Measurements from ENCODE around the gene AKR1E2.
A peak's percentile ranks its signal among the peaks of the same experiment; 100 is the strongest.

The AKR1E2 gene

DNA sequence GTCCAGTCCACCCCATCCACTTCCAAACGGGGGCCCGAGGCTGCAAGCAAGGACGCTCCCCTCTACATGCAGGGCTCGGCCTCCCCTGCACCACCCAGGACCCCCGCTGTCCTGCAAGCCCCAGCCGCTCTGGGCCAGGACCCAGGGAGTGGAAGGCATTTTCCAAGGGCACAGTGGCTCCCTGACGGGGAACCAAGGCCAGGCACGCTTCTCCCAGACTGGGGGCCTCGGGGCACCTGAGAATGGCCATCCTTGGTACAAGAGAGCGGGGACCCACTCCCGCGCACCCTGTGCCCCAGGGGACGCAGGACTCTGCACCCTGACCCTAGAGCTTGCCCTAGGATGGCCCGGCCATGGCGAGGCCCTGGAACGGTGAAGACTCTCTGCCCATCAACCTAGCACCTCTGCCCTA is 545 bp upstream of the AKR1E2 start:
- no peak overlapping the region for H3K4me3 ChIP-seq (ENCODE audit: low read depth, low read length)
- TF ChIP-seq, protein P1, sequence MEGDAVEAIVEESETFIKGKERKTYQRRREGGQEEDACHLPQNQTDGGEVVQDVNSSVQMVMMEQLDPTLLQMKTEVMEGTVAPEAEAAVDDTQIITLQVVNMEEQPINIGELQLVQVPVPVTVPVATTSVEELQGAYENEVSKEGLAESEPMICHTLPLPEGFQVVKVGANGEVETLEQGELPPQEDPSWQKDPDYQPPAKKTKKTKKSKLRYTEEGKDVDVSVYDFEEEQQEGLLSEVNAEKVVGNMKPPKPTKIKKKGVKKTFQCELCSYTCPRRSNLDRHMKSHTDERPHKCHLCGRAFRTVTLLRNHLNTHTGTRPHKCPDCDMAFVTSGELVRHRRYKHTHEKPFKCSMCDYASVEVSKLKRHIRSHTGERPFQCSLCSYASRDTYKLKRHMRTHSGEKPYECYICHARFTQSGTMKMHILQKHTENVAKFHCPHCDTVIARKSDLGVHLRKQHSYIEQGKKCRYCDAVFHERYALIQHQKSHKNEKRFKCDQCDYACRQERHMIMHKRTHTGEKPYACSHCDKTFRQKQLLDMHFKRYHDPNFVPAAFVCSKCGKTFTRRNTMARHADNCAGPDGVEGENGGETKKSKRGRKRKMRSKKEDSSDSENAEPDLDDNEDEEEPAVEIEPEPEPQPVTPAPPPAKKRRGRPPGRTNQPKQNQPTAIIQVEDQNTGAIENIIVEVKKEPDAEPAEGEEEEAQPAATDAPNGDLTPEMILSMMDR (IDR thresholded peaks at IDR 0.05; ENCODE audit: low read depth, low read length), result no peak

DNA sequence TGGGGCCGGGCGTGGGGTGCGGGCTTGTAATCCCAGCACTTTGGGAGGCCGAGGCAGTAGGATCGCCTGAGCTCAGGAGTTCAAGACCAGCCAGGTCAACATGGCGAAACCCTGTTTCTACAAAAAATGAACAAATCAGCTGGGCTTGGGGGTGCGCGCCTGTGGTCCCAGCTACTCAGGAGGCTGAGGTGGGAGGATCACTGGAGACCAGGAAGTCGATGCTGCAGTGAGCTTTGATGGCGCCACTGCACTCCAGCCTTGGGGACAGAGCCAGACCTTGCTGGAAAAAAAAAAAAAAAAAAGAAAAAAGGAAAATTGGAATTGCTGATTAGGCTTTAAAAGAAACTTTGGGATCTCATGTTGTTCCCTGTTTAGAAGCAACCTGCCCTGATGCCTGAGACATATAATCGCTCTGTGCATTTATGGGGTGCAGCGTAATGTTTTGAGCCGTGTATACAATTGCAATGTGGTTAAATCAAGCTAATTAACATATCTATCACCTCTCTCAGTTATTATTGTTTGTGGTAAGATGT is 851 bp downstream of the AKR1E2 start:
- TF ChIP-seq, protein P1 (IDR thresholded peaks at IDR 0.05; ENCODE audit: low read depth, low read length), result no peak
- peak overlapping the region; percentile 43 for H3K4me3 ChIP-seq (ENCODE audit: low read depth, low read length)

DNA sequence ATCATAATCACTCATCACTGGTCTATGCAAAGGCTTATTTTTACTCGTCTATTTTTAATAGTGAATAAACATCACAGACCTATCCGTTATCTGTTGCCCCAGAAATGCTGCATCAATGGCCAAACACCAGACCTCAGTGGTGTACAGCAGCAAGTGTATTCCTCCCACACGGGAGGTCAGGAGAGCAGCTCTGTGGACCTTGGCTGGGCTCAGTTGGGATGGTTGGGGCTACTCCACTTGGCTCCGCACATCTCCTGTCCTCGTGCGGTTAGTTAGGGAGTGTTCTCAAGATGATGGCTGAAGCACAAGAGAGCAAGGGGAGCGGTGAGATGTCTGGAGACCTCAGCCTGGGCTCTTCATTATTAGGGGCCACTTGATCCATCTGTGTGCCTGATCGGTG is 2.0 kb downstream of the AKR1E2 start:
- TF ChIP-seq, protein P1 (IDR thresholded peaks at IDR 0.05; ENCODE audit: low read depth, low read length), result no peak
- no peak overlapping the region for H3K4me3 ChIP-seq (ENCODE audit: low read depth, low read length)

DNA sequence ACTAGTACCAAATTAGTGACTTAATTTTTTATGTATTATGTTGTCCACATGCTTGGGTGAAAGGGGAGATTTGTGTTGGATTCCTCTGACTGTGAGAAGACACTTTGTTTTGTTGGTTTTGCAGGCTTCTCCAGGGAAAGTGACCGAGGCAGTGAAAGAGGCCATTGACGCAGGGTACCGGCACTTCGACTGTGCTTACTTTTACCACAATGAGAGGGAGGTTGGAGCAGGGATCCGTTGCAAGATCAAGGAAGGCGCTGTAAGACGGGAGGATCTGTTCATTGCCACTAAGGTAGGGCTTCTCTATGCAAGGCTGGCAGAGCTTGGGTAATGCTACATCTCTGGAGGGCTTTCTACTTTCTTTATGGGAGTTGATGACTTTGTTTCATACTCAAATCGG is 4.5 kb downstream of the AKR1E2 start:
- no peak overlapping the region for H3K4me3 ChIP-seq (ENCODE audit: low read depth, low read length)
- TF ChIP-seq, protein P1 (IDR thresholded peaks at IDR 0.05; ENCODE audit: low read depth, low read length), result no peak

DNA sequence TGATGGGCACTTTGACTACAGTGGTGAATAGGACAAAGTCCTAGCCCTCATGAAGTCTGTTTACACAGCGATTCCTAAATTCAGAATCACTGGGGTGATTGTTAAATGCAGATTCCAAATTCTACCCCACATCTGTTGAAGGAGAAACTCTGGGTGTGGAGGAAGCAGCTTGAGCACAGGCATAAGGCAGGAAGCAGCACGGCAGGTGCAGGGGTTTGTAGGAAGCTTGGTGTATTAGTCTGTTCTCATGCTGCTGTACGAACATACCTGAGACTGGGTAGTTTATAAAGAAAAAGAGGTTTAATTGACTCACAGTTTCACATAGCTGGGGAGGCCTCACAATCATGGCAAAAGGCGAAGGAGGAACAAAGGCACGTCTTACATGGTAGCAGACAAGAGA is 5.1 kb downstream of the AKR1E2 start:
- TF ChIP-seq, protein P1 (IDR thresholded peaks at IDR 0.05; ENCODE audit: low read depth, low read length), result no peak
- no peak overlapping the region for H3K4me3 ChIP-seq (ENCODE audit: low read depth, low read length)

DNA sequence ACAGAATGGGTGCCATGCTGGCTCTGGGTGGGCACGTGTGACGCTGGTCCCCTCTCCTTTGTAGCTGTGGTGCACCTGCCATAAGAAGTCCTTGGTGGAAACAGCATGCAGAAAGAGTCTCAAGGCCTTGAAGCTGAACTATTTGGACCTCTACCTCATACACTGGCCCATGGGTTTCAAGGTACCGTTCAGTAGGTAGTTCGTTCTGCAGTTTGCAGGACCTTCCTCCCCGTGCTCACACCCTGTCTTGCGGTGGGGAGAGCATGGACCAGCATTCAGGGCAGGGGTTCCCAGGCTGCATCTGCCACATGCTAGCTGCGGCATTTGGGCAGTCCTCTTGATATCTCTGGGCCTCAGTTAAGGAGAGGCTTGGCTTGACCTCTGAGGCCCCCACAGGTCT is 7.3 kb downstream of the AKR1E2 start:
- H3K4me3 ChIP-seq (ENCODE audit: low read depth, low read length), result no peak overlapping the region
- TF ChIP-seq, protein P1 (IDR thresholded peaks at IDR 0.05; ENCODE audit: low read depth, low read length), result no peak

DNA sequence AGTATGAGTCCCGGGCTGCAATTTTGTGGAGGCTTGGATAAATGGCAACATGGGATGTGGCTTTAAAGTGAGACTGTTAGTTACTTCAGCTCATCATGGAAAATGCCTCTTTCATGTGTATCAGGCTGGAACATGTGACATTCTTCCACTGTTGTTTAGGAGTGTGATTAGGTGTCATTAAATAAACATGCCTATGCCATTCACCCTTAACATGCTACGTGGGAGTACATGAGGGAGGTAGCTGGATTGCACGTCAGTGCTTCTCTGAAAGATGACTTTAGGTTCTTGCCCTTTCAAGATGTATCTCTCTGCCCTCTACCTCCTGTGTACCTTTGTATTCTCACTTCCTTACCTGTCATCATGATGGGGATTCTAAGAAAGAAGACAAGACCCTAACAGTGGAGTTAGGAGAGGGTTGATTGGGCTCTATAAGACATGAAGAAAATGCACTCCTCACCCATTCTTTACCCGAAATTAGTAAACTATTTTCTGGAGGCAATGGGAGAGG is 8.9 kb downstream of the AKR1E2 start:
- no peak overlapping the region for H3K4me3 ChIP-seq (ENCODE audit: low read depth, low read length)
- TF ChIP-seq, protein P1 (IDR thresholded peaks at IDR 0.05; ENCODE audit: low read depth, low read length), result no peak

All from WI38 (cell line).